GM13977 (cell line): ENCODE results near the gene NAT14.

Experiments used
- DNase-seq: peaks from one replicate; pipeline ENCODE4 v3.0.0; 2012; ENCODE audit warnings: low spot score
- CTCF ChIP-seq: IDR thresholded peaks from 2 replicates; pipeline ENCODE4 v1.5.1; 2012; ENCODE audit warnings: mild to moderate bottlenecking, control low read depth; ENCODE audit not compliant: insufficient read depth; ENCODE audit errors: extremely low read depth, missing control alignments
- in situ Hi-C: fragments of 300-500 bp; cut with MboI; formaldehyde crosslinking; loops from one replicate; pipeline ENCODE4 v1.12.0; 2022; ENCODE audit warnings: low sequenced_read_pairs, low pct_unique_long_range_greater_than_20kb, mixed read lengths, inconsistent platforms; ENCODE audit not compliant: unreplicated experiment

Gene NAT14

GRCh38 chr19:55459950-55460657, 24.9 kb upstream of the NAT14 start:
- DNase-seq: no peak
- no peak for TF ChIP-seq CTCF
- in situ Hi-C loops: no loop called here

GRCh38 chr19:55460670-55461258, 24.2 kb upstream of the NAT14 start:
- TF ChIP-seq CTCF: no peak
- in situ Hi-C loops: no loop called here
- DNase-seq: peak; percentile 80

GRCh38 chr19:55461259-55461973, 23.6 kb upstream of the NAT14 start, which contains the start of gene ISOC2:
TSS of gene ISOC2 (minus strand) at chr19:55461642. CDS start at chr19:55456486, 5,156 bp downstream.
- TF ChIP-seq CTCF: no peak
- in situ Hi-C loops: no loop called here

GRCh38 chr19:55461974-55462626, 22.9 kb upstream of the NAT14 start:
- in situ Hi-C loops: no loop called here
- no peak for DNase-seq
- TF ChIP-seq CTCF: no peak

More at GRCh38 chr19:55461259-55461973, 23.6 kb upstream of the NAT14 start, which contains the start of gene ISOC2:
- peak; percentile 100 for DNase-seq

- TF ChIP-seq CTCF: no peak
- no peak for DNase-seq
- in situ Hi-C loops: no loop called here
Observed at GRCh38 chr19:55462722-55463121, 22.3 kb upstream of the NAT14 start.

GRCh38 chr19:55463583-55464031, 21.4 kb upstream of the NAT14 start:
- no peak for TF ChIP-seq CTCF
- DNase-seq: no peak
- in situ Hi-C loops: no loop called here
